ENCODE measurements around the gene GRK4. TPM values are rescaled to one million over a fixed set of nuclear protein-coding genes. Genes with fewer than 3 reads are reported as not detected.

Gene GRK4
- polyA plus RNA-seq, 1 donor from 2014 or later, result 0.99 TPM

DNA sequence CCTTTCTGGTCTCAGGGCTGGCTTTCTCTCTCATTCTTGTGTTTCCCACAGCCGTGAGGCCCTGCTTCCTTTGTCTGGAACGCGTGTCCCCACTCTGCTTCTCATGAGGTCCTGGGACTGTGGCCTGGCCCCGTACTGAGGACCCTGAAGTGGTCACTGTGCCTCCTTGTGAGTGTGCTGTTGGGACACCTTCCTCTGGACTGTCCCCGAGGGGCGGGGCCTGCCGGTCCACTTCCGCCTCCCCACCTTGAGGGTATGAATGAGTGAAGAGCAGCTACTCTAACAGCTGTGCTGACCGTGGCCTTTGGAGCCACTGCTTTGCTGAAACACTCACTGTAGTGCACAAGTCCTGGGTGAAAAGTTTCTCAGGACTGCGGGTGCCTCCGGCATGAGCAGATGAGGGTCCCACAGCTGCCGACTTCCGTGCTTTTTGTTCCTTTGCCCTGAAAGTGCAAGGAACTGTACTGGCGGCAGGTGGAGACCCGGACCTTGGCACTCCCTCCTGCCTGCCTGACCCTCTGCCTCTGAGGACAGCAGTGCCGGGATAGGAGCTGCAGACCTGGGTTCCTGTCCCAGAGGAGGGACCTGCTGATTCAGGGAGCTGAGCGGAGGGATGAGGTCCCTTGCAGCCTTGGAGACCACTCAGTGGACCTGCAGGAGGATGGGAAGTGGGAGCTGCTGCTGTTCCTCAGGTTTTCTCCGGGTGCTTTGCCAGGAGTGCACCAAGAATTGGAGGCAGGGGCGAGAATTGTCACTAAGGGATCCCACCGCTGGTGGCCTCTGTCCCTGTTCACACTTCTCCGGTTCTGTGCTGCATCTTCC is 73.0 kb downstream of the GRK4 start:
- no peaks in the 10 kb centered on the region for H3K9me3 Mint-ChIP-seq
- H3K27me3 Mint-ChIP-seq, result peaks cover 4% of the 10 kb centered on the region
- peak overlapping the region in 1 of 4 donors; percentile 84 for H3K4me3 Mint-ChIP-seq
- peaks cover 3% of the 10 kb centered on the region for H3K36me3 Mint-ChIP-seq
- peaks cover 12 to 17% (median 16%) of the 10 kb centered on the region in 3 donors for H3K4me1 Mint-ChIP-seq
- H3K27ac Mint-ChIP-seq, result peak overlapping the region in 2 of 3 donors; percentile 8 to 59

- Mint-ChIP-seq H3K27me3 (peaks cover 4% of the 10 kb centered on the region), H3K4me1 (peaks cover 22 to 26% (median 24%) of the 10 kb centered on the region in 3 donors), H3K9me3 (no peaks in the 10 kb centered on the region), H3K27ac (peak overlapping the region; percentile 2 to 95 (median 11)), H3K4me3 (peak overlapping the region; percentile 3 to 88 (median 63)), H3K36me3 (peaks cover 3% of the 10 kb centered on the region)
These were observed 74.6 kb downstream of the GRK4 start for GRCh38 chr4:3037957-3038461.

DNA sequence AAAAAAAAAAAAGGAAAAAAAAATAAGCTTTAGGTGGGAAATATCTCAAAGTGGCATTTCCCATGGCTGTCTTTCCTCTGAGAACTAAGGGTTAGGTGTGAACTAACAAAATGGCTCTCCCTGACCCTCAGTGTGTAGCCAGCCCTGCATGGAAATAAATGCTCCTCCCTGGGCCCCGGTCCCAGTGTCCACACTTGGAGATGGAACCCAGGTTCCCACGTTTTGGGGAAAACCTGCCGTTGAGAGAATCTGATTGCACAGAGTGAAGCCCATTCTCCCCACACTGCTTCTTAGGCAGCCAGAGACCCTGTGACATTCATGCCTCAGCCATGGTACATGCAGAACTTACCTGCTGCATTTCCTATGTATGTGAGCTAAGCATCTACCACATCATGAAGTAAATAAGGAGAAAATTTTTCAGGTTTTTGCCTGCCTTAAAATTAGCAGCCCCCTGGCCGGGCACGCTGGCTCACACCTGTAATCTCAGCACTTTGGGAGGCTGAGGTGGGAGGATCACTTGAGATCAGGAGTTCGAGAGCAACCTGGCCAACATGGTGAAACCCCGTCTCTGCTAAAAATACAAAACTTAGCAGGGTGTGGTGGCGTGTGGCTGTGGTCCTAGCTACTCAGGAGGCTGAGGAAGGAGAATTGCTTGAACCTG is 76.5 kb downstream of the GRK4 start:
- Mint-ChIP-seq H3K4me1 (peaks cover 26 to 35% (median 29%) of the 10 kb centered on the region in 3 donors), H3K27ac (peak overlapping the region in 2 of 3 donors; percentile 95 to 97), H3K36me3 (peaks cover 7% of the 10 kb centered on the region)

GRCh38 chr4:3040452-3041191 is 77.3 kb downstream of the GRK4 start:
- H3K4me3 Mint-ChIP-seq, result peak overlapping the region; percentile 89 to 98 (median 96)

More for the DNA sequence above, 76.5 kb downstream of the GRK4 start:
- Mint-ChIP-seq H3K4me3 (peak overlapping the region; percentile 89 to 98 (median 96)), H3K27me3 (peaks cover 4% of the 10 kb centered on the region), H3K9me3 (no peaks in the 10 kb centered on the region)

DNA sequence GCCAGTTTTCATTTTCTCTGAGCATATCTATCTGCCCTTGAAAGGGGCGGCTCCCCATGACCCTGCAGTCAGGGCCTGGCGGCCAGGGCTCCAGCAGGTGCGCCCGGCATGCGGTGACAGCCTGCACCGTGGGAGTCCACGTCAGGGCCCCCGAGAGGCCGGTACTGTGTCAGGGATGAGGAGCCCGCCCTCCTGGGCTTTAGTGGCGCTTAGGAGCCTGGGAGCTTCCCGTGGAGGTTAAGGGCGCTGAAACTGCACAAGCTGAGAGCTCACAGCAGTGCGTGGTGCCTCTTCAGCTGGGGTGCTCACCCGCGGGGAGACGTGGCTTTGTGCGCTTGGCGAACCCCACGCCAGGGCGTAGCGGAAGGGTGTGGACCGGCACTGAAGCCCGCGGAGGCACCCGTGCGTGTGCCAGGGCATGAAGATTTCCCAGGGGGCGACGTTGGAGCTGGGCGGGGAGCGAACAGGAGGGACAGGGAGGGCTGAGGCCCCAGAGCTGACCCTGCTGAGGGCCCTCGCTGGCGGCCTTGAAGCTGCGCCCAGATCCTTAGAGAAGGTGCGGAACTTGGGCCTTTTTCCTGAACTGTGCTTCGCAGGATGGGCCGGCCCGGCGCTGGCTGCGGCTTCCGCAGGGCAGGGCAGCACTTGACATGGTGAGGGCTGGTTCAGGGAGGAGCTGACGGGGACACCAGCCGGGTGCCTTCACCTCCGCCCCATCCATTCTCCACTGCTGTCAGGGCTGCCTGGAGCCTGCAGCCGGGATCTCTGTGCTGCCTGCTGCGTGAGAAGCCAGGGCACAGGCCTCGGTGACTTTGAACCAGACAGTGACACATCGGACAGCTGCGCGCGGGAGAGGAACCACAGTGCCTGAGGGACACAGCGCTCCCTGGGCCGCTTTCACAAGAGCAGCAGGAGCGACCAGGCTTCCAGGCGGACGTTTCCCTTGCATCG is 78.1 kb downstream of the GRK4 start:
- peak overlapping the region; percentile 89 to 98 (median 96) for H3K4me3 Mint-ChIP-seq
- H3K36me3 Mint-ChIP-seq, result peaks cover 12% of the 10 kb centered on the region
- H3K4me1 Mint-ChIP-seq, result peaks cover 39 to 49% (median 41%) of the 10 kb centered on the region in 3 donors
- H3K27ac Mint-ChIP-seq, result peak overlapping the region; percentile 95 to 98 (median 97)
- H3K27me3 Mint-ChIP-seq, result peaks cover 4% of the 10 kb centered on the region
- peaks cover 0 to 7% (median 0%) of the 10 kb centered on the region in 3 donors for H3K9me3 Mint-ChIP-seq

More at GRCh38 chr4:3040452-3041191, 77.3 kb downstream of the GRK4 start:
- H3K4me1 Mint-ChIP-seq, result peaks cover 31 to 42% (median 34%) of the 10 kb centered on the region in 3 donors
- H3K27ac Mint-ChIP-seq, result peak overlapping the region; percentile 95 to 98 (median 97)
- peaks cover 4% of the 10 kb centered on the region for H3K27me3 Mint-ChIP-seq
- peaks cover 11% of the 10 kb centered on the region for H3K36me3 Mint-ChIP-seq
- H3K9me3 Mint-ChIP-seq, result peaks cover 0 to 5% (median 0%) of the 10 kb centered on the region in 3 donors

DNA sequence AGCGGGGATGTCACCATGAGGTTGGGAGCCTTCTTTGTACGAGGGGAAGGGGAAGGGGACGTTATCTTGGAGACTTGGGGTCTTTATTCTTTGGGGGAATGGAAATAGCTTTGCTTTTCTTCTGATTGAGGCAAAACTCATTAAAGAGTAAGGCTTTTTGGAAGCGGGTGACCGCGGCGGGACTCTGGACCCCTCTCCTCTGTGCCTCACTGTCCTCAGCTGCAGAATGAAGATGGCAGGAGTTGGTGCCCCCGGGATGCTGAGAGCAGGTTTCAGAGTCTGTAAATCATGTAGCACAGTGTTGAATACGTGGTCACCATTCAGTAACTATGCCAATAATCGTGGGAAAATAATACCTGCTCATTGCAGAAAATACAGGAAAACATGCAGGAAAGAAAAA is 78.9 kb downstream of the GRK4 start:
- peak overlapping the region; percentile 95 to 98 (median 97) for H3K27ac Mint-ChIP-seq
- H3K4me1 Mint-ChIP-seq, result peaks cover 37 to 47% (median 39%) of the 10 kb centered on the region in 3 donors
- peaks cover 1% of the 10 kb centered on the region for H3K27me3 Mint-ChIP-seq
- H3K36me3 Mint-ChIP-seq, result peaks cover 12% of the 10 kb centered on the region
- H3K4me3 Mint-ChIP-seq, result peak overlapping the region; percentile 89 to 98 (median 96)
- H3K9me3 Mint-ChIP-seq, result peaks cover 0 to 7% (median 0%) of the 10 kb centered on the region in 3 donors

DNA sequence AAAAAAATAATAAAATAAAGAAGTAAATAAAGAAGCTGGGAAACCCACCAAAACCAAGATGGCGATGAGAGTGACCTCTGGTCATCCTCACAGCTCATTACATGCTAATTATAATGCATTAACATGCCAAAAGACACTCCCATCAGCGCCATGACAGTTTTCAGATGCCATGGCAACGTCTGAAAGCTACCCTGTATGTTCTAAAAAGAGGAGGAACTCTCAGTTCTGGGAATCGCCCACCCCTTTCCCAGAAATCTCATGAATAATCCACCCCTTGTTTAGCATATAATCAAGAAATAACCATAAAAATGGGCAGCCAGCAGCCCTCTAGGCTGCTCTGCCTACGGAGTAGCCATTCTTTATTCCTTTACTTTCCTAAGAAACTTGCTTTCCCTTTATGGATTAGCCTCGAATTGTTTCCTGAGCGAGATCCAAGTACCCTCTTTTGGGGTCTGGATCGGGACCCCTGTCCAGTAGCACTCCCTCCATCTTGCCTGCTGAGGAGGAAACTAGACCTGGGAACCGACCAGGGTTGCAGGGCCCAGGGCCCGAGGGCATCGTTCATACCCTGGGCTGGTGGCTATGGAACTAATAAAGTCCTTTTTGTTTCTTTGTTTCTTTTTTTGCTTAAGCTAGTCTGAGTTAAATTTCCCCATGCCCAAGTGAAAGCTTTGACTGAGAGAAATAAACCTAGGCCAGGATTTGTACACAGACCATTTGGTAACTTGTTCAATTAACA is 80.1 kb downstream of the GRK4 start:
- H3K4me3 Mint-ChIP-seq, result peak overlapping the region in 3 of 4 donors; percentile 0 to 67 (median 65)
- no peaks in the 10 kb centered on the region for H3K27me3 Mint-ChIP-seq
- peak overlapping the region; percentile 1 to 89 (median 70) for H3K27ac Mint-ChIP-seq
- peaks cover 40 to 52% (median 43%) of the 10 kb centered on the region in 3 donors for H3K4me1 Mint-ChIP-seq
- H3K36me3 Mint-ChIP-seq, result peaks cover 10% of the 10 kb centered on the region
- H3K9me3 Mint-ChIP-seq, result peaks cover 0 to 7% (median 0%) of the 10 kb centered on the region in 3 donors

DNA sequence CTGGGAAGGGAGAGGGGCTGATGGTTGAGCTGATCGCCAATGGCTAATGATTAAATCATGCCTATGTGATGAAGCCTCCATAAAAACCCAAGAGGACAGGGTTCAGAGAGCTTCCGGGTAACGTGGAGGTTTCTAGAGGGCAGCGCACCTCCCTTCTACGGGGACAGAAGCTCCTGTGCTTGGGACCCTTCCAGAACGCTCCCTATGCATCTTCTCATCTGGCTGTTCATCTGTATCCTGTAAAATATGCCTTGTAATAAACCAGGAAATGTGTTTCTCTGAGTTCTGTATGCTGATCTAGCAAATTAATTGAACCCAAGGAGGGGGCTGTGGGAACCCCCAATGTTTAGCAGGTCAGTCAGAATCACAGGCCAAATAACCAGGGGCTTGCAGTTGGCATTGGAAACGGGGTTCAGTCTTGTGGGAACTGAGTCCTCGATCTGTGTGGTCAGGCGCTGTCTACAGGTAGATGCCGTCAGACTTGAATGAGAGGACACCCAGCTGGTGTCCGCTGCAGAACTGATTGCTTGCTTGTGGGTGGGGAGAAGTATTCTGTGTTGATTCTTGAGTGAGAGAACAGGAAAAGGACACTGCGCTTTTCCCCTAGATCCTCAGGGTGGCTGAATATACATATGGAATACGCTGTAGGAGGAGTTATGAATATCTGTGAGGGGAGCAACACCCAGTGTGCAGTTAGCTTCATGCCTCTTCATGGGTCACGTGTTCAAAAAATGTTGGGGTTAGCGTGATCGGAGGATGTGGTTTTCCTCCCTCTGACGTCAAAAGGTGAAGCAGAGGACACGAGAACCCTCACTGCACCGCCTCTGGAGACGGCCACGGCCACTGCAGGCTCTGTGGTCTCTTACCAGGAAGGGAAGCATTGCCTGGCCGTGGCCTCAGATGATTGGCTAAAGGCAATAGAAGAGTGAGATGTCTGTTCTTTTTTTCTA is 81.8 kb downstream of the GRK4 start:
- Mint-ChIP-seq H3K27ac (peak overlapping the region; percentile 95 to 99 (median 98)), H3K4me1 (peaks cover 36 to 51% (median 43%) of the 10 kb centered on the region in 3 donors), H3K36me3 (peaks cover 10% of the 10 kb centered on the region), H3K4me3 (peak overlapping the region; percentile 38 to 88 (median 84)), H3K27me3 (no peaks in the 10 kb centered on the region), H3K9me3 (peaks cover 0 to 7% (median 0%) of the 10 kb centered on the region in 3 donors)

GRCh38 chr4:3046162-3046561 is 82.8 kb downstream of the GRK4 start:
- Mint-ChIP-seq H3K4me3 (peak overlapping the region in 3 of 4 donors; percentile 66 to 84 (median 75)), H3K27ac (peak overlapping the region; percentile 95 to 99 (median 98)), H3K36me3 (peaks cover 10% of the 10 kb centered on the region), H3K9me3 (peaks cover 0 to 7% (median 0%) of the 10 kb centered on the region in 3 donors), H3K27me3 (no peaks in the 10 kb centered on the region), H3K4me1 (peaks cover 35 to 48% (median 38%) of the 10 kb centered on the region in 3 donors)

DNA sequence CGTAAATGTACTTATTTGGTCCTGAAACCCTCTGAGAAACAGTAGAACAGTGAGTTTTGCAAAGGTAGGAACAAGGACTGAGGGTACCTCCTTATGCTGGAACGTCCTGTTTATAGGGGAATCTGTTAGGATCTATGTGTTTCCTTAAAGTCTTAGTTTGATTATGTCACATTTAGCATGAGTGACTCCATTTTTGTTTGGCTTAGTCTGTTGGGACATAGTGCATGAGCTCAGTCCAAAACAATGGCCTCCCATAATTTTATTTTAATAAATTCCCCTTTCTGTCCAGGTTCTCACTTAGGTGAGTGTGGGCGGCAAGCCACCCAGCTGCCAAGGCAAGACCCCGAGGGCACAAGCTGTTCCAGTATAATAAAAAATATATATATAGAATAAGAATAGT is 83.3 kb downstream of the GRK4 start:
- no peaks in the 10 kb centered on the region for H3K27me3 Mint-ChIP-seq
- peaks cover 10% of the 10 kb centered on the region for H3K36me3 Mint-ChIP-seq
- peak overlapping the region in 3 of 4 donors; percentile 63 to 92 (median 84) for H3K4me3 Mint-ChIP-seq
- peaks cover 0 to 7% (median 0%) of the 10 kb centered on the region in 3 donors for H3K9me3 Mint-ChIP-seq
- peak overlapping the region; percentile 95 to 99 (median 98) for H3K27ac Mint-ChIP-seq
- peaks cover 33 to 48% (median 35%) of the 10 kb centered on the region in 3 donors for H3K4me1 Mint-ChIP-seq

- Mint-ChIP-seq H3K27me3 (no peaks in the 10 kb centered on the region), H3K36me3 (peaks cover 11% of the 10 kb centered on the region), H3K4me3 (peak overlapping the region; percentile 57 to 92 (median 80)), H3K4me1 (peaks cover 22 to 41% (median 32%) of the 10 kb centered on the region in 3 donors), H3K27ac (peak overlapping the region; percentile 79 to 98 (median 98)), H3K9me3 (peaks cover 0 to 7% (median 0%) of the 10 kb centered on the region in 3 donors)
These were observed 84.3 kb downstream of the GRK4 start for GRCh38 chr4:3047464-3048286.

Measured in IgD-negative memory B cell (primary cell).